ENCODE measurements around the gene CLCF1. TPM values are rescaled to one million over a fixed set of nuclear protein-coding genes. Genes with fewer than 3 reads are reported as not detected.

The CLCF1 gene
- total RNA-seq, 2 donors from 2014 or later, result 10.0 to 15.2 TPM

- intact Hi-C loops (cut with DNase I), result no loop called here
- no peak for DNase-seq (ENCODE audit: low spot score)
Measured at GRCh38 chr11:67369275-67369674, 4.1 kb downstream of the CLCF1 start.

- DNase-seq (ENCODE audit: low spot score), result no peak
- intact Hi-C loops (cut with DNase I), result no loop called here
Measured at GRCh38 chr11:67368621-67369020, 4.8 kb downstream of the CLCF1 start.

GRCh38 chr11:67367761-67368227 lies 5.6 kb downstream of the CLCF1 start:
- intact Hi-C loops (cut with DNase I), result no loop called here
- DNase-seq (ENCODE audit: low spot score), result no peak

GRCh38 chr11:67366961-67367760 lies 6.2 kb downstream of the CLCF1 start:
- DNase-seq (ENCODE audit: low spot score), result no peak

GRCh38 chr11:67366546-67366945 lies 6.9 kb downstream of the CLCF1 start:
- intact Hi-C loops (cut with DNase I), result no loop called here
- DNase-seq (ENCODE audit: low spot score), result no peak

More at GRCh38 chr11:67366961-67367760, 6.2 kb downstream of the CLCF1 start:
- intact Hi-C loops (cut with DNase I), result no loop called here

GRCh38 chr11:67365736-67366444 lies 7.5 kb downstream of the CLCF1 start:
- intact Hi-C loops (cut with DNase I), result no loop called here
- no peak for DNase-seq (ENCODE audit: low spot score)

GRCh38 chr11:67364783-67365722 lies 8.3 kb downstream of the CLCF1 start:
- DNase-seq (ENCODE audit: low spot score), result no peak
- intact Hi-C loops (cut with DNase I), result no loop called here

- intact Hi-C loops (cut with DNase I), result no loop called here
- DNase-seq (ENCODE audit: low spot score), result no peak
Measured at GRCh38 chr11:67364169-67364568, 9.2 kb downstream of the CLCF1 start.

GRCh38 chr11:67357831-67358670 lies 15.3 kb downstream of the CLCF1 start:
- intact Hi-C loops (cut with DNase I), result loop anchor here (2.0 kb wide), 2 partner anchors 13 to 25 kb away; no protein-coding TSS in a partner anchor
- no peak for DNase-seq (ENCODE audit: low spot score)

- peak; percentile 87 for DNase-seq (ENCODE audit: low spot score)
- intact Hi-C loops (cut with DNase I), result loop anchor here (2.0 kb wide), 2 partner anchors 14 to 26 kb away; no protein-coding TSS in a partner anchor
Measured at GRCh38 chr11:67356864-67357561, 16.4 kb downstream of the CLCF1 start.

- intact Hi-C loops (cut with DNase I), result loop anchor here (2.0 kb wide), 2 partner anchors 14 to 26 kb away; no protein-coding TSS in a partner anchor
- no peak for DNase-seq (ENCODE audit: low spot score)
Measured at GRCh38 chr11:67356387-67356863, 17.0 kb downstream of the CLCF1 start.

- no peak for DNase-seq (ENCODE audit: low spot score)
- intact Hi-C loops (cut with DNase I), result loop anchor here (2.0 kb wide), 2 partner anchors 15 to 27 kb away; no protein-coding TSS in a partner anchor
Measured at GRCh38 chr11:67355794-67356386, 17.5 kb downstream of the CLCF1 start.

GRCh38 chr11:67355023-67355793 lies 18.2 kb downstream of the CLCF1 start:
- DNase-seq (ENCODE audit: low spot score), result no peak
- intact Hi-C loops (cut with DNase I), result no loop called here

- intact Hi-C loops (cut with DNase I), result no loop called here
- DNase-seq (ENCODE audit: low spot score), result peak; percentile 93
Measured at GRCh38 chr11:67354075-67355022, 19.0 kb downstream of the CLCF1 start.

GRCh38 chr11:67353317-67354074 lies 19.9 kb downstream of the CLCF1 start, which contains the start of gene POLD4:
Gene POLD4 (minus strand): TSS chr11:67353546. CDS start chr11:67353399, 147 bp downstream.
- intact Hi-C loops (cut with DNase I), result no loop called here
- peak; percentile 100 for DNase-seq (ENCODE audit: low spot score)

Data from posterior vena cava (tissue), 2 donors.